H9 (cell line): ENCODE results near the gene MAST4. TPM values are rescaled to one million over a fixed set of nuclear protein-coding genes. Genes with fewer than 3 reads are reported as not detected.

Experiments used
- DNase-seq: peaks from one replicate; pipeline ENCODE4 v3.0.0-alpha.2; 2017
- H2AFZ ChIP-seq: one replicate; pipeline ENCODE4 v1.6.1; 2013; ENCODE audit warnings: mild to moderate bottlenecking, low read length, control low read depth, moderate library complexity
- H2AK5ac ChIP-seq: 2 replicates; pipeline ENCODE4 v1.6.1; 2013; ENCODE audit warnings: low read length, control low read depth, mixed read lengths; ENCODE audit not compliant: insufficient read length
- H2BK120ac ChIP-seq: one replicate; pipeline ENCODE4 v1.6.1; 2013; ENCODE audit warnings: low read depth, mild to moderate bottlenecking, low read length, control low read depth, inconsistent platforms; ENCODE audit not compliant: poor library complexity, severe bottlenecking
- H2BK12ac ChIP-seq: 2 replicates; pipeline ENCODE4 v1.6.1; 2013; ENCODE audit warnings: low read length, control low read depth, mixed read lengths, low read depth; ENCODE audit not compliant: insufficient read length
- H2BK15ac ChIP-seq: 2 replicates; pipeline ENCODE4 v1.6.1; 2013; ENCODE audit warnings: low read depth, low read length, control low read depth
- H2BK20ac ChIP-seq: one replicate; pipeline ENCODE4 v1.6.1; 2013; ENCODE audit warnings: low read depth, mild to moderate bottlenecking, low read length, control low read depth, inconsistent platforms; ENCODE audit not compliant: poor library complexity, severe bottlenecking
- H2BK5ac ChIP-seq: 2 replicates; pipeline ENCODE4 v1.6.1; 2013; ENCODE audit warnings: low read length, control low read depth, mixed read lengths; ENCODE audit not compliant: insufficient read length
- H3K14ac ChIP-seq: 2 replicates; pipeline ENCODE4 v1.6.1; 2013; ENCODE audit warnings: low read length, control low read depth; ENCODE audit not compliant: insufficient read depth
- H3K18ac ChIP-seq: 2 replicates; pipeline ENCODE4 v1.6.1; 2013; ENCODE audit warnings: low read depth, mild to moderate bottlenecking, mixed read lengths, low read length, control low read depth; ENCODE audit not compliant: insufficient read length
- H3K23ac ChIP-seq: 2 replicates; pipeline ENCODE4 v1.6.1; 2013; ENCODE audit warnings: low read length, control low read depth, mixed read lengths, low read depth; ENCODE audit not compliant: insufficient read length
- H3K23me2 ChIP-seq: 2 replicates; pipeline ENCODE4 v1.6.1; 2013; ENCODE audit warnings: low read depth, mild to moderate bottlenecking, mixed read lengths, low read length, control low read depth; ENCODE audit not compliant: insufficient read length, poor library complexity, severe bottlenecking
- H3K27ac ChIP-seq: 2 replicates; pipeline ENCODE4 v1.5.1; 2013; ENCODE audit warnings: low read length, control low read depth, mixed read lengths, low read depth; ENCODE audit not compliant: insufficient read length
- H3K27me3 ChIP-seq: 2 replicates; pipeline ENCODE4 v1.6.1; 2013; ENCODE audit warnings: low read length, control low read depth, inconsistent platforms; ENCODE audit not compliant: insufficient read depth
- H3K4ac ChIP-seq: 2 replicates; pipeline ENCODE4 v1.6.1; 2013; ENCODE audit warnings: low read depth, mild to moderate bottlenecking, control low read depth, inconsistent platforms, low read length, moderate library complexity
- H3K4me1 ChIP-seq: 2 replicates; pipeline ENCODE4 v1.6.1; 2013; ENCODE audit warnings: low read length, control low read depth, inconsistent platforms; ENCODE audit not compliant: insufficient read depth
- H3K4me2 ChIP-seq: 2 replicates; pipeline ENCODE4 v1.6.1; 2013; ENCODE audit warnings: low read length, control low read depth, mixed read lengths; ENCODE audit not compliant: insufficient read length, insufficient read depth
- H3K56ac ChIP-seq: 2 replicates; pipeline ENCODE4 v1.6.1; 2013; ENCODE audit warnings: low read depth, mild to moderate bottlenecking, mixed read lengths, low read length, control low read depth; ENCODE audit not compliant: insufficient read length
- H3K79me1 ChIP-seq: 2 replicates; pipeline ENCODE4 v1.6.1; 2013; ENCODE audit warnings: low read depth, mild to moderate bottlenecking, moderate library complexity, low read length, control low read depth, inconsistent platforms; ENCODE audit not compliant: insufficient read depth, poor library complexity, severe bottlenecking
- H3K79me2 ChIP-seq: 2 replicates; pipeline ENCODE4 v1.6.1; 2013; ENCODE audit warnings: low read length, control low read depth, inconsistent platforms; ENCODE audit not compliant: insufficient read depth
- H3K9ac ChIP-seq: 2 replicates; pipeline ENCODE4 v1.6.1; 2013; ENCODE audit warnings: low read length, control low read depth, mixed read lengths; ENCODE audit not compliant: insufficient read length; ENCODE audit errors: extremely low read depth
- H3K9me3 ChIP-seq: one replicate; pipeline ENCODE4 v1.6.1; 2013; ENCODE audit warnings: low read depth, low read length, inconsistent platforms; ENCODE audit not compliant: control insufficient read depth
- H3T11ph ChIP-seq: one replicate; pipeline ENCODE4 v1.6.1; 2013; ENCODE audit warnings: mild to moderate bottlenecking, low read length, control low read depth, inconsistent platforms
- H4K20me1 ChIP-seq: one replicate; pipeline ENCODE4 v1.6.1; 2013; ENCODE audit not compliant: control insufficient read depth, insufficient read length, insufficient read depth
- H4K5ac ChIP-seq: 2 replicates; pipeline ENCODE4 v1.6.1; 2013; ENCODE audit warnings: low read depth, mild to moderate bottlenecking, mixed read lengths, low read length, control low read depth; ENCODE audit not compliant: insufficient read length
- H4K8ac ChIP-seq: replicated peaks from 2 replicates; pipeline ENCODE4 v1.6.1; 2013; ENCODE audit warnings: low read length, control low read depth, mixed read lengths, low read depth; ENCODE audit not compliant: insufficient read length
- H4K91ac ChIP-seq: 2 replicates; pipeline ENCODE4 v1.6.1; 2013; ENCODE audit warnings: low read depth, mild to moderate bottlenecking, moderate library complexity, mixed read lengths, low read length, control low read depth; ENCODE audit not compliant: insufficient read length
- H3K27ac Mint-ChIP-seq, 3 experiments: 2 replicates in 2 of 3; 3 replicates in 1 of 3; pipeline ENCODE4 v1.8.0; 2020 to 2021; ENCODE audit warnings: mixed read lengths in 3 of 3, mild to moderate bottlenecking in 1 of 3, moderate library complexity in 1 of 3
- H3K27me3 Mint-ChIP-seq: 2 replicates; pipeline ENCODE4 v1.8.0; 2021; ENCODE audit warnings: low read depth, mild to moderate bottlenecking, moderate library complexity, mixed read lengths
- H3K36me3 Mint-ChIP-seq, 3 experiments: 2 replicates in 2 of 3; 3 replicates in 1 of 3; pipeline ENCODE4 v1.8.0; 2020 to 2021; ENCODE audit warnings: low read depth in 3 of 3, mixed read lengths in 3 of 3; ENCODE audit not compliant: insufficient read depth in 1 of 3
- H3K4me1 Mint-ChIP-seq, 2 experiments: 2 replicates each; pipeline ENCODE4 v1.8.0; 2020; ENCODE audit warnings: mixed read lengths in 2 of 2
- H3K4me3 Mint-ChIP-seq, 2 experiments: 2 replicates in 1 of 2; 3 replicates in 1 of 2; pipeline ENCODE4 v1.8.0; 2020 to 2021; ENCODE audit warnings: mild to moderate bottlenecking in 2 of 2, mixed read lengths in 2 of 2, moderate library complexity in 1 of 2
- H3K9me3 Mint-ChIP-seq, 2 experiments: 2 replicates in 1 of 2; 3 replicates in 1 of 2; pipeline ENCODE4 v1.8.0; 2020; ENCODE audit warnings: mild to moderate bottlenecking in 2 of 2, mixed read lengths in 2 of 2, moderate library complexity in 1 of 2
- WGBS: extraction: QIAGEN DNeasy Blood & Tissue Kit; methylation state at CpG from one replicate; pipeline ENCODE4 v1.1.7; 2013; ENCODE audit warnings: missing lambda C conversion rate, low lambda C conversion rate, mixed read lengths; ENCODE audit not compliant: insufficient read length; ENCODE audit errors: extremely low coverage; 5-methylcytosine and 5-hydroxymethylcytosine counted together
- total RNA-seq: library from RNA; stranded (reverse); gene quantifications from 2 replicates; pipeline ENCODE4 v1.2.1, GENCODE V29; 2021
- TF ChIP-seq, protein P1 (sequence below): fragments of 200-600 bp; sonication (generic); conservative IDR thresholded peaks from 3 replicates; pipeline ENCODE4 v1.8.0; 2021; ENCODE audit warnings: antibody characterized with exemption, mild to moderate bottlenecking

MAST4 gene
- total RNA-seq, 1 experiment from 2014 or later = 3.7 TPM

- no peaks in the 10 kb centered on the region for H3K79me1 ChIP-seq
- Mint-ChIP-seq H3K4me3 (no peak overlapping the region), H3K36me3 (no peaks in the 10 kb centered on the region), H3K27me3 (0 out of 2 replicates have a peak, but pooled peaks cover 4% of the 10 kb centered on the region), H3K9me3 (no peaks in the 10 kb centered on the region), H3K4me1 (0 out of 4 replicates have a peak, but pooled peaks cover 0 to 2% of the 10 kb centered on the region in 2 experiments), H3K27ac (no peak overlapping the region)
- no peaks in the 10 kb centered on the region for H3K27me3 ChIP-seq
- H4K8ac ChIP-seq = no peak overlapping the region
- H4K5ac ChIP-seq = no peak overlapping the region
- no peak overlapping the region for H2BK120ac ChIP-seq
- no peaks in the 10 kb centered on the region for H3K9me3 ChIP-seq
- H3K79me2 ChIP-seq = no peaks in the 10 kb centered on the region
- no peak overlapping the region for H3K14ac ChIP-seq
- no peak overlapping the region for H2BK15ac ChIP-seq
- no peak overlapping the region for H2BK20ac ChIP-seq
- no CpG with 5 or more reads among the region's 3 CpGs for WGBS
- H3K27ac ChIP-seq = no peak overlapping the region
- no peak overlapping the region for H3T11ph ChIP-seq
- no peak for DNase-seq
- no peaks in the 10 kb centered on the region for H3K23me2 ChIP-seq
- no peak overlapping the region for H2BK5ac ChIP-seq
- no peak overlapping the region for H3K56ac ChIP-seq
- TF ChIP-seq, protein P1, sequence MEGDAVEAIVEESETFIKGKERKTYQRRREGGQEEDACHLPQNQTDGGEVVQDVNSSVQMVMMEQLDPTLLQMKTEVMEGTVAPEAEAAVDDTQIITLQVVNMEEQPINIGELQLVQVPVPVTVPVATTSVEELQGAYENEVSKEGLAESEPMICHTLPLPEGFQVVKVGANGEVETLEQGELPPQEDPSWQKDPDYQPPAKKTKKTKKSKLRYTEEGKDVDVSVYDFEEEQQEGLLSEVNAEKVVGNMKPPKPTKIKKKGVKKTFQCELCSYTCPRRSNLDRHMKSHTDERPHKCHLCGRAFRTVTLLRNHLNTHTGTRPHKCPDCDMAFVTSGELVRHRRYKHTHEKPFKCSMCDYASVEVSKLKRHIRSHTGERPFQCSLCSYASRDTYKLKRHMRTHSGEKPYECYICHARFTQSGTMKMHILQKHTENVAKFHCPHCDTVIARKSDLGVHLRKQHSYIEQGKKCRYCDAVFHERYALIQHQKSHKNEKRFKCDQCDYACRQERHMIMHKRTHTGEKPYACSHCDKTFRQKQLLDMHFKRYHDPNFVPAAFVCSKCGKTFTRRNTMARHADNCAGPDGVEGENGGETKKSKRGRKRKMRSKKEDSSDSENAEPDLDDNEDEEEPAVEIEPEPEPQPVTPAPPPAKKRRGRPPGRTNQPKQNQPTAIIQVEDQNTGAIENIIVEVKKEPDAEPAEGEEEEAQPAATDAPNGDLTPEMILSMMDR = no peak
- no peak overlapping the region for H2BK12ac ChIP-seq
- H3K23ac ChIP-seq = no peak overlapping the region
- no peak overlapping the region for H2AFZ ChIP-seq
- H3K4me1 ChIP-seq = no peaks in the 10 kb centered on the region
- no peak overlapping the region for H3K4ac ChIP-seq
- no peaks in the 10 kb centered on the region for H4K20me1 ChIP-seq
- no peak overlapping the region for H3K4me2 ChIP-seq
- no peak overlapping the region for H4K91ac ChIP-seq
- H3K18ac ChIP-seq = no peak overlapping the region
- H3K9ac ChIP-seq = no peak overlapping the region
- no peak overlapping the region for H2AK5ac ChIP-seq
These were observed 206.7 kb downstream of the MAST4 start for GRCh38 chr5:66802941-66803340.
